Astrocyte of the hippocampus (primary cell): ENCODE results near the gene SOBP.

ENCODE experiments used
- DNase-seq: peaks from one replicate; pipeline ENCODE4 v3.0.0; 2011; ENCODE audit warnings: low read depth, low spot score

SOBP gene

DNA sequence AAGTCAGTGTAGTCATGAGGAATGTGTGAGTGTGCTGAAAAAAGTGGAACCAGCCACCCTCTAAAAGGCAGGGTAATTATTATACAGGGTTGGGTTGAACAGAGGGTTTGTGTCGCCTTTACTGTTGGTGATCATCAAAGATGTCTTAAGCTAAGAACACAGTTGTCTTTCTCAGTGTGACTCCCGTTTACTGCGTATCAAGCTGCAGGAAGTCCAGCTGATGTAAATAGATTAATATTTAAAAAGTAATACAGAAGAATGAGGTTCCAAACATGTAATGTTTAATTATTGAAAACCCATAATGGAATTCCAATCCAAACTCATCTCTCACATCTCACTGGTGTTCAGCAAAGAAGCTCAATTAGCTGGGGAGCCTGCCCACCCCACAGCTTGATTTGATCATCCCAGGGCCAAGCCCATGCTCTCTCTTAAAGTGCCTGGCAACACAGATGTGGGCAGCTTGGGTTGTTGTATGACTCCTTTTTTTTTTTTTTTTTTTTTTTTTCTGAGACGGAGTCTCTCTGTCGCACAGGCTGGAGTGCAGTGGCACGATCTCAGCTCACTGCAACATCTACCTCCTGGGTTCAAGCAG, 127.5 kb downstream of the SOBP start:
- no peak for DNase-seq

DNA sequence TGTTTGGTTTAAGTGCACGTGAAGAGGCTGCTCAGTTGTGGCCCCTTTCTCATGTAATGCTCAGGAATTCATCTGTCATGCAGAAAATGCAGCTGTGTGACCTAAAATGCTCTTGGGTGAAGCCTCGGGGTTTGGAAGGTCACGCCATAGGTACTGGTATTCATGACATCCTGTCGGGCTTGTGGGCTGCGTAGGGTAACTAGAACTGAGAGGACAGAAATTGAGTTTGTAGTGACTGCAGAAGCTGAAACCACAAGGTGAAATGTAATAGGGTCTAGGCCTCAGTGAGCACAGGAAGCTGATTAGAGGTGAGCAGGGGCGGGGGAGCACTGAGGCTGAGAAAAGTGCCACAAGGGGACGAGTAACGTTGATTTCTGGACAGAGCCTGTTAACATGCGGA, 128.8 kb downstream of the SOBP start:
- no peak for DNase-seq

DNA sequence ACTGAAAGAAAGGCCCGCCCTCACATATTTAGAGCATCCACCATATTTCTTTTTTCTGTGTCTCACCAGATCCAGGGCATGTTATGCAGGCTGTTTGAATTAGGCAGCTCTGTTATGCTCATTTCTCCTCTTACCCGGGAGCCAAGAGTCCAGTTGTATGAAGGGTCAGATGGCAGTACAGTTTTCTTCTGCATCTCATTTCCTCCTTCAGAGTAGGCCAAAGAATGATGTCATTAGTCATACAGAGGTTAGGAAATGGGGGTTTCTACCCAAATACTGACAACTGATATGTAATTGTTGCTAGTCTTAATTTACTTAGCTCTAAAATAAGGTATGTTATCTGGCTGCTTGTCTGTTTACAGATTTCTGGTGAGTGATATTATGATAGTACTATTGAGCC, 130.8 kb downstream of the SOBP start:
- no peak for DNase-seq

DNA sequence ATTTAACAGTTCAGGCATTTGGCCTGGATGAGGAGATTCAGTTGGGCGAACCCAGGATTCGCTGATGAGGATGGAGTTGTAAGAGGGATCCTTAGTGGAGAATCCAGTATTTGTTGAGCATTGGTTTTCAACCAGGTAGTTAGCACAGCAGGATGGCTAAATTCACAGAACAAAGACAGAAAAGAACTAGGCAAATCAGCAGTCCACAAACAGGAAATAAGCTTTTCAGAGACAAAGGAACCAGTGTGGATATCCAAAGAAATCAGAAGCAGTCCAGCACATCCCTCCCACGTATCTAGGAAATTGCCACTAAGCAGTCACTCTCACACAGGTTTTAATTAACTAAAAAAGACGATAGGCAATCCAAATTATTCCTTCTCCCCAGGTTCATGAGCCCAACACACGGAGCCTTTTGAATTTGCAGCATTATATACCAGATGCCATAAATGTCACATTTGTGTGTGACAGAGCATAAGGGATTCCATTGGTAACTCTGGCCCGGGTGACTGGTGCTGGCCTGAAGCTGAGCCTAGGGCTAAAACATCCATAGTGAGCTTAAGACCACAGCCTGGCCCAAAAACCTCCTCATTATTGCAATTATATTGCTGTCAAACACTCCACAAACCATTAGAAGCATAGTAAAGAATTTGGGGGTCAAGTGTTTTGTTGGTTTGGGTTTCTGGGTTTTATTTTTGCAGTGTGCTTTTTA, 131.5 kb downstream of the SOBP start:
- no peak for DNase-seq

DNA sequence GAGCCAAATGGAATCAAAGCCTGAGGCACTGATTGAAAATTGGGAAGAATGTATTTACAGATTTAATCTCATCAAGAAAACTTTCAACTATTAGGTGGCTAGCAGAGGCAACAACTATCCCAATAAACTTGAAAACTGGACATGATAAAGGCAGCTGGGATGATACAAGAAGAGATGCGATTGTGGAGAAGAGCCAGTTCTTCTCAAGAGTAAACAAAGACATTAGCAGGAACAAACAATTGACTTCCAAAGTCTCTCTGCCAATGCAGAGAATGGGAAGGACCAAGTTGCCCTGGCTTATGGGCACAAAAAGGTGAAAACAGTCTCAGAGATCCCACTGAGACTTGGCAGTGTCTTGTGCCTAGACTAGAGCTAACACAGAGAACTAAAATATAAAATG, 132.4 kb downstream of the SOBP start:
- DNase-seq = no peak

DNA sequence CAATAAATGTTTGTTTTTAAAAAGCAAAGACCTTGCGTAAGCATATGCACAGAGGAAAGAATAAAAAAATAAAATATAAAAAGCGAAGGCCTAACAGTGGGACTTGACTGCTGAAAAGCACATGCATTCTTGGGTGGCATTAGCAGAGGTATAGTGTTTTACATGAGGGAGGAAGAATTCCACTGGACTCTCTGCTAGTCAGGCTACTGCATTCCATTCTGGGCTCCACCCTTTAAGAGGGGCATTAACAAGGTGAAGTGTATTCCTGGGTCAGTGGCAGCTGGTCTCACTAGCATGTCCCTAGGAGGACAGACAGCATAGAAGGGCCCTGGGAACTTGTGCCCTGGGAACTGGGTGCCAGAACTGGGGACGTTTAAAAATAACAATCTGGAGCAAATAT, 134.1 kb downstream of the SOBP start:
- no peak for DNase-seq

DNA sequence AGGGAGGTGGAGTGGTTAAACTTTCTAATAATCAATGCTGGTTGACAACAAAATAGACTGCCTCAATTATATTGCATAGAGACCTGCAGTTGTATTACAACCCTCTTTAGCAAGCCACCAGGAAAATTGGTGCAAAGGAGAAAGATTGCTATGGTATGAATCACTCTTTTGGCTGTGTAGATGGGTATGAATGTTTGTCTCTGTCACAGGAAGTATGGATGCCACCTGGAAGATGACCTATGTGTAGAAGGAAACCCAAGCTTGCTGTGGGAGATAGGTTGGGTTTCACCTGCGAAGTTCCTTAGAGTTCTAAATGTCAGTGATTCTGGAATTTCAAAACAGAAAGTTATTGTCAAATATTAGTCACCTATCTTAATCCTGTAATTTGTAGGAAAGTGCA, 134.6 kb downstream of the SOBP start:
- DNase-seq = no peak

DNA sequence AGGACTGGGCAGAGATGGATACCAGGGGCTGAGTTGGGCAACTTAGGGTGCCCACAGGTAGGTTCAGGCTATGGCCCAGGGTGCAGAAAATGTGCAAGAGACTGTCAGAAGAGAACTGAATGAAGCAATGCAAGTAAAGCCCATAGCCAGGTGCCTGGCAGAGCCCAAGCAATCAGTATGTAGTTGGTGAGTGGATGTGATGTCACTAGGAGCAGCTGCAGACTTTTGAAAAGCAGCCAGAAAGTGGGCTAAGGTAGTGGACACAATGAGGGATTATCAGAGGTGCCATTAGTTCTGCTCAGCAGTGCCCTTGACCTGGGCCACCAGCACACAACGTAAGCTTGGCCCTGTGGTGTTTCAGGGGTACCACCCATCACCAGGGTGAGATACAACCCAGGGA, 135.3 kb downstream of the SOBP start:
- DNase-seq = no peak

DNA sequence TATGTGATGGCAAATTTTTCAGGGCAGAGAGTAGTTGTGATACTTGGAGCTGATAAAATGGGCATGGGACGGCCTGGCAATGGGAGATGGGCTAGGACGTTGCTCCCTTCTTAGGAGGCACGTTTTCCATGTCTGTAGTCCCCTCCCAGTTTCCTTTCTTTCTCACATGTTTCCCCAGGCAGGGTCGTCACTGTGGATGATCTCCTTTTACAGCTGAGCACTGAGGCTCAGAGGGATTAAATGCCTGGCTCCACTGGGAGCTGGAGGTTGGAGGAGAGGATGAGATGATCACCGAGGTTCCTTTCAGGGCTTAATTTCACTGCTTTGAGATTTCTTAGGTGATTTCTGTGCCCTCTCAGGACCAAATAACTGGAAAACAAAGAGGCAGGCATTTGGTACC, 136.7 kb downstream of the SOBP start:
- DNase-seq = no peak

DNA sequence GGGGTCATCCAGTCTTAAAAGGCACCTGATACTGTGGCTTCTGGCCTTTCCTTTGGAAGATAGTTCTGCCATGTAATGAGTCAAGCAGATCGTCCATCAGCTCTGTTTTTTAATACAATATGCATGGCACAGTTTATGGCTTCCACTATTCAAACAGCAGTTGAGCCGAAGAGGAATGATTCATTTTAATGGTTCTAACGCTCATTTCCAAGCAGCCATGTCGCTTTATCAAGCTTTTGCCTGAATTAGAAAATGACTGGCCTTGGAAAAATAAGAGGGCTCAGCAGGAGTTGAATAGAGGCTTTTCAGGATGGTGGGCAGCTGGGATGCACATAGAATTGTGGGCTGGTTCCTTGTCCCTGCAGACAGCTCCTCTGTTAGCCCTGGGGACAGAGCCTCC, 138.1 kb downstream of the SOBP start:
- DNase-seq = no peak

DNA sequence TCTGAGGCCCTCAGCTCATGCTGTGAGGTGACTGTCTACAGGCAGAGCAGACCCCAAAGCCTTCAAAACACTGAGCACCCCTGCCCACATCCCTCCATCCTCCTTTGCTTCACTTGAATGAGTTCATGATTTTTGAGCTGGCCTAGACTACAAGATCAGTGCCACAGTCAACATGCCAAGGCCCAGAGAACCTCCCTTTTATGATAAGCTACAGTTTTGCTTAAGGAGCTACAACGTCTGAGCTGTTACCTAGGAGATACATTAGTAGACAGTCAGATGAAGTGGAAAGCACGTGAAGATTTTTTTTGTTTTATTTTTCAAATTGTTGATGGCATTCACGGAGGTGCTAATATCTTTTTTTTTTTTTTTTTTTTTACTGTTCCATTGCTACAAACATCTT, 139.0 kb downstream of the SOBP start:
- no peak for DNase-seq

DNA sequence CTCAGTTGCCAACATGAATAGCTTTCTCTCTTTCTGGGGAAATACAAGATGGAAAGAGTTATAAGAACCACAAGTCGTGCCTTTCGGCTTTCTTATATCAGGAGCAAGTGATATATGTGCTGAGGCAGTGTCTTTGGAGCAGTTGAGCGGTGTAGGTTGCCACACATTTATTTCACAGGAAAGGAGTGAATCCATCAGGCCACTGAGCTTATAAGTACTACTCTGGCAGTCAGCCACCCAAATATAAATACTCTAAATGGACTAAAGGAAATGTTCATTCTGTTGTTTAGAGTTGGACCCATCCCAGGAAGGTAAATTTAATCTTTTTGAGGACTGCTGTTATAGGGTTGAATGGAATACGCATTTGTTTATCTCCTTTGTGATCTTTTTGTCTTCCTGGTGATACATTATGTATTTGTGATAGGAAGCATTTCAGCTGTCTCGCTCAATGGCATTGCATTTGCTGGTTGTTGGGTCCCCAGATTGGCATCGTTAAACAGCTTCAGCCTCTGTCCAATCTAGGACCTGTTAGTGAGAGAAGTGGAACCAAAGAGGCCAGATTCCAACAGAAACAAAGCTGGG, 139.7 kb downstream of the SOBP start:
- no peak for DNase-seq

DNA sequence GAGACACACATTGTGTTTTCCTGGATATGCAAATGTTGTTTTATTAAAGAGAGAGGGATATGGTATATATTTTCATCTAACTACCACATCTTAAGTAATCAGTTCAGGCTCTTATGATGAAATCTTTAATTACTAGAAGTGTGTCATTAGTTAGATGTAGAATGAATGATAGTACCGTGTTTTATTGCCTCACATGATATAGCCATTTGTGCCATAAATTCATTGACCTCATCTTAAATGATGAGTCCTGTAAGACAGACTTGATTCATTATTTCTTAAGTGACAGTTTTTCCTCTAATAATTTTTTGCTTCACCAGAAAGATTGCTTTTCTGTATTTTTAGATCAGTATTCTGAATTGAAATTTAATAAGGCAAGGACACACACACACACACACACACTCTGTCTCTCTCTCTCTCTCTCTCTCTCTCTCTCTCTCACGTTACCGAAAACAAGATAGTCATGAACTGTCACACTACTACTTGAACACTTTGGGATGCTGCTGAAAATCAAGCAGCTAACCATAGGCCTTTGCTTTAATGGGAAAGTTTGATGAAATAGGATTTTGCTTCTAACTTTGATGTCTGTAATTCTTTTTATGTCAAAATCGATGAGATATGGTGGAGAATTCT, 140.5 kb downstream of the SOBP start:
- no peak for DNase-seq

DNA sequence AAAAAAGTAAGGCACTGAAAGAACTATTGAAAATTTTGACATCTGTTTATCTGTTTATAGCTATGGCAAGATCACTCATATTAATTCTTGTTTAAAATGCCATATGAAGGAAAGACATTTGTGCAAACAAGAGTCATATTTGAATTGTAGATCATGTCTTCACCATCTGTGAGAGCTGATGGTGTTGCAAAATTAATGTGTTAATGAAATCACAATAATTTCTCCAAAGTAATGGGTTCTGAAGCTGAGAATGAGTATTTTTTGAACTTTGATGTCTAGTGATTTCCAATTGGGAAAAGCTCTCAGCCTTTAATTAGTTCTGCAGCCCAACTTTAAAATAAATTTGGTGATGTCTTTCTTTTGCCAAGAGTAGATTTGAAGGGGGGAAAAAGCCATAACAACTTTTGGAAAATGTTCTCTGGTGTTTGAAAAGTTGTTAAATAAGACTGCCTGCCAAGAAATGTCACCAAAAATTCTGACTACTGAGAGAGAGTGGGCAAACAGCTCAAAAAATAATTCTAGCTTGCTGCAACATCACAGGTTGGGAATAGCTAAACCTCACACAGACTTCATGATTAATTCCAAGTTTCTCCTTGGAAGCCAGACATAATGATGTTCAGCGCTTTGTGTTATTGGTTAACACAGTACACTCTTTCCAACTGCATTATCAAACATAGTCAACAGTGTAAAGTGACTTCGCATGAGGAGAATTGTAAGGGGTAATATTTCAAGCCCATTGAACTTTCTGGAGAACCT, 142.6 kb downstream of the SOBP start:
- DNase-seq = no peak

DNA sequence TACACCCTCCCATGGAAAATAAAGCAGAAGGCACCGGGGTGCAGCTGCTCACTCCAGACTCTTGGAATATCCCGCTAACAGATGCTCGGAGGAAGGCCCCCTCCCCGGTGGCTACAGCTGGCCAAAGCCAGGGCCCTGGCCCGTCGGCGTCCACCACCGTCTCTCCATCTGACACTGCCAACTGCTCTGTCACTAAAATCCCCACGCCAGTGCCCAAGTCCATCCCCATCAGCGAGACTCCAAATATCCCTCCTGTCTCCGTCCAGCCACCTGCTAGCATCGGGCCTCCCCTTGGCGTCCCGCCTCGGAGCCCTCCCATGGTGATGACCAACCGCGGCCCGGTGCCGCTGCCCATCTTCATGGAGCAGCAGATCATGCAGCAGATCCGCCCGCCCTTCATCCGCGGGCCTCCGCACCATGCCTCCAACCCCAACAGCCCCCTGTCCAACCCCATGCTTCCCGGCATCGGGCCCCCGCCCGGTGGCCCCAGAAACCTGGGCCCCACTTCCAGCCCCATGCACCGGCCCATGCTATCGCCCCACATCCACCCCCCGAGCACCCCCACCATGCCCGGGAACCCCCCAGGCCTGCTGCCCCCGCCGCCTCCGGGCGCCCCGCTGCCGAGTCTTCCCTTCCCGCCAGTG, 143.9 kb downstream of the SOBP start:
- no peak for DNase-seq

DNA sequence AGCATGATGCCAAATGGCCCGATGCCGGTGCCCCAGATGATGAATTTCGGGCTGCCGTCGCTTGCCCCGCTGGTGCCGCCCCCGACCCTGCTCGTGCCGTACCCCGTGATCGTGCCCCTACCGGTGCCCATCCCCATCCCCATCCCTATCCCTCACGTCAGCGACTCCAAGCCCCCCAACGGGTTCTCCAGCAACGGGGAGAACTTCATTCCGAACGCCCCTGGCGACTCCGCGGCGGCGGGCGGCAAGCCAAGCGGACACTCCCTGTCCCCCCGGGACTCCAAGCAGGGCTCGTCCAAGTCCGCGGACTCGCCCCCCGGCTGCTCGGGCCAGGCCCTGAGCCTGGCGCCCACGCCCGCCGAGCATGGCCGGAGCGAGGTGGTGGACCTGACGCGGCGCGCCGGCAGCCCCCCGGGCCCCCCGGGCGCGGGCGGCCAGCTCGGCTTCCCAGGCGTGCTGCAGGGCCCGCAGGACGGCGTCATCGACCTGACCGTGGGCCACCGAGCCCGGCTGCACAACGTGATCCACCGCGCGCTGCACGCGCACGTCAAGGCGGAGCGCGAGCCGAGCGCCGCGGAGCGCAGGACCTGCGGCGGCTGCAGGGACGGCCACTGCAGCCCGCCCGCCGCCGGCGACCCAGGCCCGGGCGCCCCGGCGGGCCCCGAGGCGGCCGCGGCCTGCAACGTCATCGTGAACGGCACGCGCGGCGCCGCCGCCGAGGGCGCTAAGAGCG, 144.6 kb downstream of the SOBP start:
- DNase-seq = peak; percentile 57

DNA sequence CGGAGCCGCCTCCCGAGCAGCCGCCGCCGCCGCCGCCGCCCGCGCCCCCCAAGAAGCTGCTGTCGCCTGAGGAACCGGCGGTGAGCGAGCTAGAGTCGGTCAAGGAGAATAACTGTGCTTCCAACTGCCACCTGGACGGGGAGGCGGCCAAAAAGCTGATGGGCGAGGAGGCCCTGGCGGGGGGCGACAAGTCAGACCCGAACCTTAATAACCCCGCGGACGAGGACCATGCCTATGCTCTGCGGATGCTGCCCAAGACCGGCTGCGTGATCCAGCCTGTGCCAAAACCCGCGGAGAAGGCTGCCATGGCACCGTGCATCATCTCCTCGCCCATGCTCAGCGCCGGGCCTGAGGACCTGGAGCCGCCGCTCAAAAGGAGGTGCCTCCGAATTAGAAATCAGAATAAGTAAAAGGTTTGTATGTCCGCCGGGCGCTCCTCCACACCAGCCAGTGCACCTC, 145.2 kb downstream of the SOBP start:
- no peak for DNase-seq

DNA sequence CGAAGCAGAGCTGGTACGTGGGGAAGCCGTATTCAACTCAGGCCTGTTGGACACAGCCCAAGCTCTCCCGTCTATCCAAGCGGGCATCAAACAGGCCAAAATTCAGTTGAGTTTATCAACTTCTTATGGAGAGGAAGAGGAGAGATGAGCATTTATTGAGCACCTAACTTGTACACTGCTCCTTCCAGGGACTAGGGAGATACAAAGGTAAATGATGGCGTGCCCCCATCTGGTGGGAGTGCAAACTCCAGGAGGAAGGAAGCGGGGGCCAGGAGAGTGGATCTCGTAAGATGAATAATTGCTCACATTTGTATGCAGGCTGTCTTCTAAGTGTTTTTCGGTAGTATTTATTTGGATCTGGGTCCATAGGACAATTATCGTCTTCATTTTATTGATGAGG, 146.6 kb downstream of the SOBP start:
- no peak for DNase-seq

DNA sequence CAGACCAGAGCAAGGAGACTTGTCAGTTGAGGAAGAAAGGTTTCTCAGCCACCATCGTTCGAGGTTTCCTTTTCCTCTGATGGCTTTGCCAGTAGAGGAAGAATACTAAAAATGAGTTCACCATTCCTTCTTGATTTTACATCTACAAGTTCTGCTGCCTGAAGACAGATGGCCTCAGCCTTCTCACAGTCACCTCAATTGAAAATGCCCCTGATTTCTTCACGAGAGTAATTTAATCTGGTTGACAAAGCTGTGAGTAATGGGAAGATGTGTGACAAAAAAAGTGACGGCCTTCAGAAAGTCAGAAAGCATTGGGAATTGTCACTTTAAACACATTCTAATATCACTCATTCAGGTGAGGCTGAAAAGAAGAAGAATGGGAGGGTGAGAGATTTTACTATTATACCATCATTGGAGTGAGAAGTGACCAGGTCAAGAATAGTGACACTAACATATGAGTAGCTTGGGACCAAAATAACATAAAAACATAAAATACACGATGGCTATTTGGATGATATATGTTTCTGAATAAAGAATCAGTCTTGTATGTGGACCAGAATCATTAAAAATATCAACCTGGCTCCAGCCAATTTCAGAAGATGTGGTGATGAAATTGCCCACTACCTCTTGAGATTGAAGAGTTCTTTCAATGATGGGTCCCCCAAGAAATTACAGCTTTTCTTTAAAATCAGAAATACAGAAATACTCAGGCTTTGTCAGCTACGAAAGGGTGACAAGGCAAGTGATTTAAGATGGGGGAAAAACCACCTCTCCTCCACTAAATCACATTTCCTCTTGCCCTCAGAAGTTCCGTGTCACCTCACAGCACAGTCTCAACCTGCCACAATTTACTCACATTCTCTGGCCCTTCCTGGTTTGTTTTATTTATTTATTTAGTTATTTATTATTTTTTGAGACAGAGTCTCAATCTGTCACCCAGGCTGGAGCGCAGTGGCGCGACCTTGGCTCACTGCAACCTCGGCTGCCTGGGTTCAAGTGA, 147.7 kb downstream of the SOBP start:
- no peak for DNase-seq

DNA sequence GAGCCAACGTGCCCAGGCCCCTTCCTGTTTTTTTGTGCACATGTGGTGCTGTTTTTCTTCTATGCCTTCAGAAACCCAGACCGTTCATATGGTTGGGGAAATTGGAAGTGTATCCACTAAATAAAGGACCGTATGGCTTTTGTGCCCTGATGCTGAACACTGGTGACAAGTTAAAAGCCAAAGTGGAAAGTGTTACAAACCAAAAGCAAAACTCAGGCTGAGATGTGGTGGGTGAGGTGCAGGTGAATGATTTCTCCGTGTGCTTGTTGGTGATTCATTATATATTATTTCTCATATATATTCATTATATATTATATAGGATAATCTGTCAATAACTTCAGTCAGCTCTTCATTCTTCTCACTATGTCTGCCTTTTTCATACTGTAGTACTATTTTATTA, 148.6 kb downstream of the SOBP start:
- DNase-seq = no peak
